OCI-M2 (cell line): ENCODE data around the gene PGRMC2.

Experiments used
- DNase-seq: peaks from one replicate; lab custom pipeline; 2025; ENCODE audit not compliant: unreplicated experiment; lab: John Stamatoyannopoulos, UW

PGRMC2 gene

GRCh38 chr4:128287141-128287870 lies at the start of gene PGRMC2:
Gene PGRMC2 (minus strand): TSS chr4:128287813. CDS start chr4:128287790, 23 bp downstream.
- DNase-seq = no peak

DNA sequence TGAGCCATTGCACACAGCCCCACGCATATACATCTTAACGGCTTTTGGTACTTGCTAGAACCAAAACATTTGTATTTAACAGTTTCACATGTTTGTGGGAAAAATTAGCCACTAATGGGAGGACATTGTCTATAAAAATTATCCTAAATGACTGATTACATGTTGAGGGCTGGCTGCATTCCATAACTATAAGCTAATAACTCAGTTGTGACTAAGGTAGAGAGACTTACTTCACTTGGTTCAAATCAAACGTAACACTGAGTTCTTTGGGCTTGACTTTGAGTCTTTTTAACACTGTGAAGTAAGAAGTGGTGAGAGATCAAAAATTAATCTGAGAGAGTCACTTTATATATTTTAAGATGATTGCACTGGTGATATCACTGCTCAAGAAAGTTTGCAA lies 47.9 kb upstream of the PGRMC2 start:
- no peak for DNase-seq

GRCh38 chr4:128334256-128334655 lies 46.6 kb upstream of the PGRMC2 start:
- no peak for DNase-seq

DNA sequence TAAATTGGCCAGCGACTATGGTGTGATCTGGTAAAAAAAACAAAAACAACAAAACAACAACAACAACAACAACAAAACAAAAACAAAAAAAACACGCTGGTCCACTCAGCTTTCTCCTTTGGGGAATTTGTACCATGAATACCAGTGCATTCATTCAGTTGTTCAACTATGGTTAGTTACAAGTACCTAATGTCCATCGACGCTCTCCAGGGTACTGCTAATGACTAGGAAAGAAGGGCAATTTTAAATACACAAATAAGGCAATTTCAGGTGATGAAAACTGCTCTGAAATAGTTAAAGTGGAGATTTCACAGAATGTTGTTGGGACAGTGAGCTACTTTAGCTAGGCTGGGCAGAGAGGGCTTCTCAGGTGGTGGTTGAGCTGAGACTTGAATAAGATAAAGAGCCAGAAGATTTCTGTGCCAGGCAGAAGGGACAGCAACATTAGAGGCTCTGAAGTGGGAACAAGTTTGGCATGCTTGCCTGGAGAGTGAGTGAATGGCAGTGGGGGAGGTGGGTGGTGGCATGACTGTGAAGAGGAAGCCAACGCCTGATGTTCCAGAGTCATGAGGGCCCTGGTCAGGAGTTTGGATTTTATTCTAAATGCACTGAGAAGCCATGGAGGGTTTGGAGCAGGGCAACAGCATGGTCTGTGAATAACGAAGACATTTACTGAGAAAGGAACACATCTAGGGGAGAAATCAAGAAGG lies 45.9 kb upstream of the PGRMC2 start:
- no peak for DNase-seq

GRCh38 chr4:128332081-128332480 lies 44.5 kb upstream of the PGRMC2 start:
- DNase-seq = no peak

GRCh38 chr4:128329638-128330037 lies 42.0 kb upstream of the PGRMC2 start:
- no peak for DNase-seq

DNA sequence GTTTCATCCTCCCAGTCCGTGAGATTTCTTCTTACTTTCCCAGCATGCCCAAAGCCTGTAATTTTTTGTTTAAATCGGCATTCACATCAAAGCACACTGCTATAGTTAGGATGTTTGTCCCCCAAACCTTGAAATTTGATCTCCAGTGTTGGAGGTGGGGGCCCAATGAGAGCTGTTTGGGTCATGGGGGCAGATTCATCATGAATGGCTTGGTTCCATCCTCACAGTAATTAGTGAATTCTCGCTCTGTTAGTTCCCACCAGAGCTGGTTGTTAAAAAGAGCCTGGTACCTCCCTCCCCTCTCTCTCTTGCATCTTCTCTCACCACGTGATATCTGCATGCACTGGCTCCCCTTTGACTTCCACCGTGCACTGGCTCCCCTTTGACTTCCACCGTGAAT lies 40.5 kb upstream of the PGRMC2 start:
- DNase-seq = no peak

DNA sequence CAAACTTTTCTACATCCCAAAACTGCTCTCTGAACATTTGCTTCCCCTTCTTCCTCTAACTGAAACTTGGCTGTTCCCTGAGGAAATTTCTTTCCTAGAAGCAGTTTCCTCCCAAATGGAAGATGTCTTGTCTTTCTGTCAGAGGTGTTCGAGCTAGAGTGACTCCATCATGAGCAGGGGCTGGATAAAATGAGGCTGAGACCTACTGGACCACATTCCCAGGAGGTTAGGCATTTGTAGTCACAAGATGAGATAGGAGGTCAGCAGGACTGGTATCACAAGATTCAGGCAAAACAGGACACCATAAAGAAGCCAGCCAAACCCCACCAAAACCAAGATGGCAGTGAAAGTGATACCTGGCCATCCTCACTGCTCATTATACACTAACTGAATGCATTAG lies 35.8 kb upstream of the PGRMC2 start:
- DNase-seq = no peak

GRCh38 chr4:128322986-128323385 lies 35.4 kb upstream of the PGRMC2 start:
- no peak for DNase-seq

DNA sequence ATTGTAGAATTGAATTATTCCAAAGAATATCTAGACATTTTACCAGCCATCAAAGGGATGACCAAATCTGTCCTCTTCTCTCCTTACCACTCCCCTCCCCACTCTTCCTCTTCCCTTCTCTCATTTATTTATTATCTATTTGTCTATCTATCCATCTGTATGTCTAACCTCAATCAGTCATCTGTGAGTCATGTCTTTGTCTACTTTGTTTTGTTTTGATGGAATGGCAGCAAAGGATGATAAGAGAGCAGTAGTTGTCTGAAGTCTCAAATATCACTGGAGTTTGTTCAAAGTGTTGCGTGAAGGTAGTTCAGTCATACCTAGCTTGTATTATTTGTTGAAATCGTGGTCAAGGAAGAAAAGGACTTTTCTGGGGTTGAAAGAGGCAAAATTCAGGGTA lies 34.7 kb upstream of the PGRMC2 start:
- DNase-seq = no peak

DNA sequence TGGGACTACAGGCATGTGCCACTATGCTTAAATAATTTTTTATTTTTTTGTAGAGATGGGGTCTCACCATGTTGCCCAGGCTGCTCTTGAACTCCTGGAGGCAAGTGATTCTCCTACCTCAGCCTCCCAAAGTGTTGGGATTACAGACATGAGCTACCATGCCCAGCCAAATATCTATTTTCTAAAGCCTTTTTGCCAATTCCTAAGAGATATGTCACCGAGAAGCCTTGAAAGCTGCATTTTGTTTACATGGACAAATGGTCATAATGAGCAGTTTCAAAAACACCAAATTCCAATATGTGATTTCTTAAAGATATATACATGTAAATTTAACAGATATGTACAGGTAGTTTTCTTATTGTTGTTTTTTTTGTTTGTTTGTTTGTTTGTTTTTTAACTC lies 33.0 kb upstream of the PGRMC2 start:
- no peak for DNase-seq

DNA sequence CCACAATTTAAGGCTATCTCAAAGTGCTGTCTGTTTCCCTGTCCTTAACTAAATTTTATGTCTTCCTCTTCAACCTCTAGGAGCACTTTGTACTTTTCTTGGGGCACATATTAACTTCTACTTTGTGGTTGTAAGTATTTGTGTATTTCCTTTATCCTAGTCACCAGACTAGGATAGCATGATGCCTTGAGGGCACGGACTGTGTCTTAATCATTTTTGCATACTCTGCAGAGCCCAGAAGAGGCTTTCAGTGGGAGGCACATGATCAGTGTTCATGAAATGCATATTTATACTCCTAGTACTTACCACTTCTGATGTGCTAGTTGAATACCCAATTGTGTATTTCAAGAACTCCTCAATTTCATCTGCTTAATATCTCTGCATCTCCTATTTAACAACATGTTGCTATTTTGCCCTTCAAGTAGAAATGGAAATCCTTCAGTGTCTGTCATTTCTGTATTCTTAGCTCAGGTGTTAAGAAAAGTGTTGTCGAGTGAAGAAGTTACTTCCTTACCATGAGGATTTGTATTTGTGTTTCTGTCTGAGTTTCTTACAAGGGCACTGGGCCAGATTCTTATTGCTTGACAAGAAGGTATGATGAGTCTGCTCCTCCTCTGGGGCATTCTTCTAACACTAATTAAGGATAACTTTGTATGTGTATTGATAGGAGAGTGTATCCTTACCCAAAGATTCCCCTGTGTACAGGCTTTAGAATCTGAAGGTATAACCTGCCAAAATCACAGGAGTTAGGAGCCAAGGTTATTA lies 28.3 kb upstream of the PGRMC2 start:
- DNase-seq = no peak

DNA sequence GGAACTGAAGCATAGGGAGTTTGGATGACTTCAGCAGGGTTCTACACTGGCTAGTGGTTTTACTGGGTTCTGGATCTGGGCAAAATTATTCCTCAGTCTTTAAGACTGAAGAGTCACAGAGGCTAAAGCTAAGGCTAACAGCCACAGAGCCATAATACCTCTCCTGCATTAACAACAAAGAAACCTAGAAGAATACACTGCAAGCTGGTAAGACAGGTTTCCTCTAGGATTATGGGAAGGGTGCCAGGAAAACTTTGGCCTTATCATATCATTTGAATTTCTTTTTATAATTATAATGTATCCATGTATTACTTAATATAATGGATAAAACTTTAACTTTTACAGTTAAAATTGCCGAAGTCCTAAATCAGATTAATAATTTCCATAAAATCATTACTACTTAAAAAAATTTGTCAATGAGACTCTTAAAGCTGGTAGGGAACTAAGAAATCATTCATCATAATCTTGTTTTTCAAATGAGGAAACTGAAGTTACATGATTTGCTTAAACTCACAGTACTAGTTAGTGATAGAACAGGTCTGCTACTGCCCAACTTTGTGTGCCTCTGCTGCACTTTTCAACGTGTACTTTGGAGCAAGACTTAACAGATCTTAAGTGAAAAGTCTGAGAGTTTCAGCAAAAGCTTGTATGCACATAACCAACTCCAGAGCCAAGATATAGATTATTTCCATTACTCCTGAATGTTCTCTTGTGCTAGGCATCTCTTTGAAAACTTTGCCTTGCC lies 24.2 kb upstream of the PGRMC2 start:
- no peak for DNase-seq

DNA sequence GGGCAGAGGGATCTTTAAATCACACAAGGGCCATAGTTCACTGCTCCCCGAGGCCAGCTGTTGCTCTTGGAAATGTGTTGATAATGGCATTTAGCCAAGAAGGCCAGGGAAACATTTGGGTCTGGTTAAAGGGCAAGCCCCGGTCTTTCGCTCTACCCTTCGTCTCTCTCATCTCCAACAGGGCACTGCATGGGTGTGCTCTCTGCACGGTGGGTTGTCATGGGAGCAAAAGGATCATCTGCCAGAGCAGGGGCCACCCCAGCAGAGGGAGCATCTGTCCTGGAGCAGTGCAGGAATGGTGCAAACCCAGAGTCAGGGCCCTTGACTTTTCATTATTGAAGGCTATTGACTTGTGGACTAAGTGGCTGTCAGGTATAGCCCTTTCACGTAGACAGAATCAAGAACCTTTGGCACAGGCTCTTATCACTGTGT lies 22.7 kb upstream of the PGRMC2 start:
- no peak for DNase-seq

GRCh38 chr4:128309585-128309984 lies 22.0 kb upstream of the PGRMC2 start:
- DNase-seq = no peak

DNA sequence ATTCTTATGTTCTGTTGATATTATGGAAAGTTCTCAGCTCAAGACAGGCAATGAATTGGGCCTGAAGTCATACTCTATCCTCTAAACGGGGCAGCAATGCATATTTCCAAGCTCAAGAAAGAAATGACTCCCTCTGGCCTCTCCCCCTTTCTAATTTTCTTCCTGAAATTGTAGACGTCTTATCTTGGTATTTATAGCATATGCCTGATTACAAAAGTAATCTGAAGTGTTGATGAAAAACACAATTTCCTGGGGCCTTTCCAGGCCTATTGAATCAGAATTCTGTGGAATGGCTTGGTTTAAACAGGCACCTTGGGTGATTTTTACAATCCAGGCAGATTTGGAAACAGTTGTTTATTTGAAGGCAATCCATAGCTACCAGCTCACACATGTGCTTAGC lies 21.4 kb upstream of the PGRMC2 start:
- DNase-seq = no peak

DNA sequence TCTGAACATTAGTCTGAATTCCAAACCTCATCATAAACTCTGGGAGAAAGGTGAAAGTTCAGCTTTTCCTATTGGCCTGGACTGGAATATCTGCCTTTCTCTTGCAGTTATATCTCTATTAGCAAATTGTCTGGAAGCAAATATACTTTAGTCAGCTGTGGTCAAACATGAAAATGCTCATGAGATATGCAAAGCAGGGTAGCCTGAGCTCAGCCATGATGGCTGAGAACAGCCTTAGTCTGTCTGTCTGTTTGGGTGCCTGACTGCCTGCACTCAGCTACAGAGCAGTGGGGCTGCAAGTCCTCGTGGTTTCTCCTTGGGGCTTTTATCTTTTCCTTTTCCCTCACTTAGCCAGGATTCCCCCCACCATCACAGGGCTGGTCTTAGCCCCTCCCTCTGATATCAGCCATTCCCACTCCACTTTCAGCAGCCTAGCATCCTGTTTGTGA lies 19.5 kb upstream of the PGRMC2 start:
- DNase-seq = no peak

GRCh38 chr4:128305942-128306341 lies 18.3 kb upstream of the PGRMC2 start:
- DNase-seq = no peak

DNA sequence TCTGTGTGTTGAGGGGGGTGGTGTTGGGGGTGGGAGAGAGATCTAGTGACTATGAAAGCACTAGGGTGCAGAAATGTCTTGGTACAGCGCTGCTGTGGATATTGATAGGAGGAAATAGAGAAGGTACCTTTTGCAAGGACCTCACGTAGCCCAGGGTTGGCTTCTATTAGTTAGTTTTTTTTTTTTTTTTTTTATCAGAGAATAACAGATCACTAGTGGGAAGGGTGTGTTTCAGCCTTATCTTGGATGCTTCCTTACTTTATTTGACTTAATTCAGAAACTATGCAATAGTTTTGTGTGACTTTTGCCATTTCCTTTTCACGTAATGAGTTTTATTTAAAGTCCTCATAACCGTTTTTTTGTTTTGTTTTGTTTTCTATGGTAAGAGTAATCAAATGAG lies 16.4 kb upstream of the PGRMC2 start:
- DNase-seq = no peak

GRCh38 chr4:128303405-128303785 lies 15.8 kb upstream of the PGRMC2 start:
- no peak for DNase-seq

DNA sequence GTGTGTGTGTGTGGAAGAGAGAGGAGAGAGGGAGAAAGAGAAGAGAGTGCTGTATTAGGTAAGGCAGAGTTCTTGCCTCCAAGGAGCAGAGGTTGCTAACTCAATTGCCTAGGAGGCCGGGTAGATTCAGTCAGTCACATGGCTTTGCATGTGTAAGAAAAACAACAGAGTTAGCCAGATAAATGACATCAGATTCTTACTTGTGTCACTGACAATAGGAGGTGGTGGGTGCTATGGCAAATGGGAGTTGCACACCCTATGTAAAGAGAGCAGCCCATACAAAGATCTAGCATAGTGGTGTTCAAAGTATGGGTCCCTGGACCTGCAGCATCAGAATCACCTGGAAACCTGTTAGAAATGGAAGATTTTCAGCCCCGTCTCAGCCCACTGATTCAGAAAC lies 14.4 kb upstream of the PGRMC2 start:
- no peak for DNase-seq
